AG04450 (cell line): Measurements from ENCODE around the gene FTHL17. TPM values are rescaled to one million over a fixed set of nuclear protein-coding genes. Genes with fewer than 3 reads are reported as not detected.

ENCODE experiments used
- CTCF ChIA-PET: fragments of 300-600, 350-600 bp; formaldehyde crosslinking; extraction: SDS; loops from one replicate; lab custom pipeline; 2022; ENCODE audit warnings: antibody characterized with exemption, inconsistent platforms; lab: Charles Lee
- POLR2A ChIA-PET: fragments of 350-600 bp; formaldehyde crosslinking; extraction: SDS; loops from one replicate; lab custom pipeline; 2021; ENCODE audit warnings: antibody characterized with exemption, inconsistent platforms; lab: Yijun Ruan, JAX
- DNase-seq: peaks from one replicate; pipeline ENCODE4 v3.0.0-alpha.2; 2011; ENCODE audit warnings: low read depth, low spot score
- H3K27ac ChIP-seq: one replicate; pipeline ENCODE4 v1.5.1; 2012; ENCODE audit warnings: low read depth, low read length, control low read depth
- H3K27me3 ChIP-seq: one replicate; pipeline ENCODE4 v1.6.0; 2012; ENCODE audit warnings: low read length; ENCODE audit not compliant: control insufficient read depth, insufficient read depth
- H3K4me3 ChIP-seq: 2 replicates; pipeline ENCODE4 v1.5.1; 2011; ENCODE audit warnings: mild to moderate bottlenecking, low read depth, low read length, control low read depth
- H3K9me3 ChIP-seq: 2 replicates; pipeline ENCODE4 v1.5.1; 2012; ENCODE audit warnings: low read length; ENCODE audit not compliant: control insufficient read depth, insufficient read depth
- polyA plus RNA-seq: library from polyadenylated mRNA; depleted of rRNA; stranded (reverse); fragments of >200 nt; gene quantifications from 2 replicates; pipeline ENCODE4 v1.2.3, GENCODE V29; 2011
- TF ChIP-seq, protein P1 (sequence below): IDR thresholded peaks from 2 replicates; pipeline ENCODE4 v1.5.1; 2011; ENCODE audit warnings: low read depth, low read length, control low read depth, inconsistent platforms

Gene FTHL17
- polyA plus RNA-seq, 1 experiment = not detected

DNA sequence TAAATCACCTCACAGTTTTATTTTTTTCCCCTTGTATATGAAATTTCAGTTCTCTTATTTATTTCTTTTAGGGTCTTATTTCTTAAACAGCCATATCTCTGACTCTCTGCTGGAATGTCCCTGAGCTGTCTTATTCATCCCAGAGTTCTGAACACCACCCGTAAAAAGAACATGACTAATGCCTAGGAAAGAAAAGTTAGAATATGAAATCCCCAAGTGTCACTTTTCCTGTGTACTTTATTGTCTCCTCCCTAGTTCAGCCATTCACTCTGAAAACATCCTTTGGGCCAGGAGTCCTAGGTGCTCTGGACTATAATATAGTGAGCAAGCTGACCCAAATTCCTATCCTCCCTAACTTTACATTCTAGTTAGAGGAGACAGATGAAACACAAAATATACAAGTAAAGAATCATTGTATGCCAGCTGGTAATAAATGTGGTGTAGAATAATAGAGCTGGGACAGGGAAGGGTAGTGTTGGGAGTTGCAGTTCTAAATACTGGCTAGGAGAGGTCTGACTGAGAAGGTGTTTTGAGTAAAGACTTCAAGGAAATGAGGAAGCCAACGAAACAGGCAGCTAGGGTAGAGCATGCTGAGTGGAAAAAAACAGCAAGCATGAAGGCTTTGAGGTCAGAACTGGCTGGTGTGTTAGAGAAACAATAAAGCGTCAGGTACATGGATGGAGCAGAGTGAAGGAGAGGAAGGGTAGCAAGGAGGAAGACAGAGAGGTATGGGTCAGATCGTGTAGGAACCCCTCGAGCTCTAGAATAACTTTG is 40.6 kb upstream of the FTHL17 start:
- POLR2A ChIA-PET = no interaction called here
- Histone ChIP-seq H3K9me3 (no peaks in the 10 kb centered on the region), H3K27ac (no peak overlapping the region), H3K27me3 (no peaks in the 10 kb centered on the region), H3K4me3 (no peak overlapping the region)
- no peak for DNase-seq
- CTCF ChIA-PET = interaction anchor here (0.6 kb wide), 1 partner anchor 381 kb away, joined by 13 read pairs; no protein-coding TSS in a partner anchor
- TF ChIP-seq, protein P1, sequence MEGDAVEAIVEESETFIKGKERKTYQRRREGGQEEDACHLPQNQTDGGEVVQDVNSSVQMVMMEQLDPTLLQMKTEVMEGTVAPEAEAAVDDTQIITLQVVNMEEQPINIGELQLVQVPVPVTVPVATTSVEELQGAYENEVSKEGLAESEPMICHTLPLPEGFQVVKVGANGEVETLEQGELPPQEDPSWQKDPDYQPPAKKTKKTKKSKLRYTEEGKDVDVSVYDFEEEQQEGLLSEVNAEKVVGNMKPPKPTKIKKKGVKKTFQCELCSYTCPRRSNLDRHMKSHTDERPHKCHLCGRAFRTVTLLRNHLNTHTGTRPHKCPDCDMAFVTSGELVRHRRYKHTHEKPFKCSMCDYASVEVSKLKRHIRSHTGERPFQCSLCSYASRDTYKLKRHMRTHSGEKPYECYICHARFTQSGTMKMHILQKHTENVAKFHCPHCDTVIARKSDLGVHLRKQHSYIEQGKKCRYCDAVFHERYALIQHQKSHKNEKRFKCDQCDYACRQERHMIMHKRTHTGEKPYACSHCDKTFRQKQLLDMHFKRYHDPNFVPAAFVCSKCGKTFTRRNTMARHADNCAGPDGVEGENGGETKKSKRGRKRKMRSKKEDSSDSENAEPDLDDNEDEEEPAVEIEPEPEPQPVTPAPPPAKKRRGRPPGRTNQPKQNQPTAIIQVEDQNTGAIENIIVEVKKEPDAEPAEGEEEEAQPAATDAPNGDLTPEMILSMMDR = no peak

DNA sequence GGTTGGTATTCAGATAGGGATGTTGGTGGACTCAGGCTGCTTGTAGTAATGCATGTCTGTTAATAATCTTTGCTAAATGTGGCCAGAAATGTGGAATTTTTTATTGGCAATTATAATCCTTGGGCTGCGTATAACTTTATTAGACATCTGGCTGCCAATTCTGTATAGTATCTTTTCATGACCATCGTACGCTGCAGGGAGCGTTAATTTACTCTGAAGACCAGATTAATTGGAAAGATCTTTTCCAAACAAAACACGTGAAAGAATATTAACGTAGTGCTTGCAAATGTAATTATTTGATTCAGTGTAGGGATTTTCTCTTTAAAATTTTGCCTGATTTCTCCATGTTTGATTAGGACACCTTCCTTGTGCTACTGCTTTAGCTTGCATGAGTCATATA is 38.8 kb upstream of the FTHL17 start:
- TF ChIP-seq, protein P1 = no peak
- no peaks in the 10 kb centered on the region for H3K9me3 ChIP-seq
- ChIA-PET POLR2A (no interaction called here), CTCF (no interaction called here)
- no peaks in the 10 kb centered on the region for H3K27me3 ChIP-seq
- H3K4me3 ChIP-seq = no peak overlapping the region
- DNase-seq = no peak
- no peak overlapping the region for H3K27ac ChIP-seq

DNA sequence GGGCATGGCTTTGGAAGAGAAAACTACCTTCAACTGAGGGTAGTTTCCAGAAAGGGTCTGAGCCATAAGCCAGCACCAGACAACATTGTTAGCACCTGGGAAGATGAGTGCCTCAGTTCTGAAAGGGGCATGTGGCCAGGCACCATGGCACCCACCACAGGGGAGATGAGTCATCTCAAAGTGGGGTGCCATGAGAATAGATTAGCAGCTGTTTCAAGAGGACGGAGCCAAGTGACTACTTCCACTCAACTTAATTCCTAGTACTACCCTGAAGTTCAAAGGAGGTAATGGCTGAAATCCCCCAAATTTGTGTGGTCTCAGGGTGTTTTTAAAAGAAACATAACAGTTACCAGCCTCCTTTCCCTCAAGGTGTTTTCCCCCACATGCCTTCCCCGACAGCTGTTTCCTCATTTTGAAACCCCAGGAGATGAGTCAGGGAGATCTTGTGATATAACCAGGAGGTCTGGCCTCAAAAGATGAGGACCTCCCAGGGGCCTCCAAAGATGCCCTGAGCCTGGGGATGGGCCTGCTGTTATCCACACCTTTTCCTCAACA is 27.8 kb upstream of the FTHL17 start:
- ChIA-PET CTCF (no interaction called here), POLR2A (no interaction called here)
- Histone ChIP-seq H3K27ac (no peak overlapping the region), H3K9me3 (no peaks in the 10 kb centered on the region), H3K4me3 (no peak overlapping the region), H3K27me3 (peaks cover 2% of the 10 kb centered on the region)
- no peak for DNase-seq
- TF ChIP-seq, protein P1 = no peak

DNA sequence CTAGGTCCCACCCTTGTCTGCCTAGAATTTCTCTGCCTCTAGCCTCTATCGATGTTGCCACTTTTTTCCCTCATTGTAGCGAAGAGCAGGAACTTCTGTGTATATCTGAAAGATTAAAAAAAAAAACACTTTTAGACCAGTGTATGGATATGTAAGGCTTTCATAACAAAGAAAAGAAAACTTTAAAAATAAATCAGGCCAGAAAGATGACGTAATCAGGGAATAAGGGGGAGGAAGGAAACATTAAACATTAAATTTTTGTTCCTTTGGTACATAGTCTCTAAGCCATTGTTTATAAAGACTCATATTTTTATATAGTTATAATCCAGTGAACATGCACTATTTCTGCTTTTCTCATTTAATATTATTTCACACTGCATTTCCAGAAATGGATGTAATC is 26.2 kb upstream of the FTHL17 start:
- Histone ChIP-seq H3K4me3 (no peak overlapping the region), H3K27me3 (peaks cover 2% of the 10 kb centered on the region), H3K9me3 (no peaks in the 10 kb centered on the region), H3K27ac (no peak overlapping the region)
- no peak for DNase-seq
- POLR2A ChIA-PET = no interaction called here
- CTCF ChIA-PET = no interaction called here
- TF ChIP-seq, protein P1 = no peak

DNA sequence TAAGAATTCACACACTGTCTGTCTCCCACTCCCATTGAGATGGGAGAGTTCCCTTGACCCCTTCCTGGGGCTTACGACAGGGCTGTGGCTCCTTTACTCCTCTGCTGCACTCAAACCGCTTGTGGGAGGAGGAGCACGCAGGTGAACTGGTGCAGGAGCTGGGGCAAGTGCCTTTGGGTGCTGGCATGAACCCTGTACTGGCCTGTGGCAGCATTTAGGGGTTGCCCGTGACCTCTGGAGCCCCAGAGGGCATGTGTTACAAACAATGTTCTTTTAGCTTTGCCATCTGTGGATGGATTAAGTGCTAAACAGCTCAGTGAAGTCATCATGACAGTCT is 21.8 kb upstream of the FTHL17 start:
- TF ChIP-seq, protein P1 = no peak
- CTCF ChIA-PET = no interaction called here
- H3K9me3 ChIP-seq = no peaks in the 10 kb centered on the region
- H3K4me3 ChIP-seq = no peak overlapping the region
- POLR2A ChIA-PET = no interaction called here
- H3K27ac ChIP-seq = no peak overlapping the region
- H3K27me3 ChIP-seq = peaks cover 2% of the 10 kb centered on the region
- DNase-seq = no peak
